ENCODE results near the gene ZNF805.
"Not testable (repeated sequence)": the region's sequence is repeated elsewhere in the genome, so short reads cannot be mapped to it uniquely, and the experiment has no call there.

Gene ZNF805

DNA sequence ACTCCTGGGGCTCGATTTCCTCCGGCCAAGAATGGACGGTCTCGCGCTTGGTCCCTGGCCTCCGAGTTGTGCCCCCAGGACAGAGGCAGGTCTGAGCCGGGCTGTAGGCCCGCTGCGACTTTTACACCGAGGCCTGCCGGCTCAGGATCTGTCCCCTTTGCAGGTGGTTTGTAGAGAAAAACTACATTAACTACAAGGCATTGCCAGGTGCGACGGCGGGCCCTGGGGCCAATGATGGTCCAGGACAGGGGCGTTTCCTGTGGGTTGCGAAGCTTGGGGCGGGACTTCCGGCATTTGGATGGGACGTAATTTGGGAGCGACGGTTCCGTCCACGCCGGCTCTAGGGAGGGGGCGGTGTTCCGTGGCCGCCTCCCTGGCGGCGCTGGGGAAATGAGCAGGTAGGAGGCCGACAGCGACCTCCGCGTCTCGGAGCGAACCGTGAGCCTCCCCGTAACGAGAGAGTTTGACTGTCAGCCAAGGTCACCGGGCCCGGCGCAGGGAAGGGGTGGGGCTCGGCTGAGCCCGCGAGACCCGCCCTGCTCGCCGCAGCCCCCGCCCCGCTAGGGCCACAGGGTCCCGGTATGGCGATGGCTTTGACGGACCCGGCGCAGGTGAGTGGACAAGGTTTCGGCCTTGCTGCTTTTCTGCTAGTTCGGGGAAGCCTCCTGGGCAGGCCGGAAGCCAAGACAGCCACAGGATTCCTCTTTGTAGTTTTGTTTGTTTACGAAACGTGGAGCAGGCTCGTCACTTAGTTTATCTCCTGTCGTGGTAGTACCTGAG is at the start of gene ZNF805:
TSS of gene ZNF805 (plus strand) at position 322 of the 780 bp plus-strand sequence. CDS start at position 582, 260 bp downstream.
- peak; percentile 95 for DNase-seq

DNA sequence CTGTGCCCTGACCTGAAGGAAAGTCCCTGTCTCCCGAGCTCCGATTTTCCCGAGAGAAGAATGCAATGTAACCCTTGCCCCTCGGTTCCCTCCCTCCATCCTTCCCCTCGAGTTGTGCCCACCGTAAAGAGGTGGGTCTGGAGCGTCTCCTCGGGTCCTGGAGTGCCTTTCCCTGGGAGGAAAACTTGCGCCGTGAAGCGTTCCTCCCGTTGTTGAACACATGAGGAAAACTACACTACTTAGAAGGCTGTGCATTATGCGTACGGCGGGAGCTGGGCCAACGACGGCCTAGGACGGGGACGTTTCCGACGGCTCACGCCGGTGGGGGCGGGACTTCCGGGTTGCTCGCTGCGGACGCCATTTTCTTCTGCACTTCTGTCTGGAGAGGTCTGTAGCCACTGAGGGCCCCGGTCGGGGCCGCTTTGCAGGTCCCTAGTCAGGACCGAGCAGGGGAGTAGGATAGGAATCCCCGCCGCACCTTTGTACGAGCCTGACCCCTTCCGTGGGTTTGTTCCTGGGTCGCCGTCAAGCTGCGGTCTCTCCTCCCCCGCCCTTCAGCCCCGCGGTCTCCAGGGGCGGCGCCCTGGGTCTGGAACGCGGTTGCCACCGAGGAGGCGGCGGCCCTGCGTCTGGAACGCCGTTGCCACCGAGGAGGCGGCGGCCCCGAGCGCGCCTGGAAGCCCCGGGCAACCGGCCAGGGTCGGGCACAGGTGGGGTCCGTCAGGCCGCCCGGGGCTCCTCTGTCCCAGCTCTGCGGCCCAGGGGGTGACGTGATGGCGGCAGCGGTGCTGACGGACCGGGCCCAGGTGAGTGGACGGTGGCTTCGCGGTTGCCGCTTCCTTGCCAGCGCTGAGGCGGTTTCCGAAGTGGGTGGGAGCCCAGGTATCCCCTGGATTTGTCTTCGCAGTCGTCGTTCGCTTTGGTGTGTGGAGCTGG is 49.0 kb upstream of the ZNF805 start, which contains the start of gene ZNF264:
TSS of gene ZNF264 (plus strand) at position 360 of the 936 bp plus-strand sequence. CDS start at position 774, 414 bp downstream.
- DNase-seq = peak; percentile 78

DNA sequence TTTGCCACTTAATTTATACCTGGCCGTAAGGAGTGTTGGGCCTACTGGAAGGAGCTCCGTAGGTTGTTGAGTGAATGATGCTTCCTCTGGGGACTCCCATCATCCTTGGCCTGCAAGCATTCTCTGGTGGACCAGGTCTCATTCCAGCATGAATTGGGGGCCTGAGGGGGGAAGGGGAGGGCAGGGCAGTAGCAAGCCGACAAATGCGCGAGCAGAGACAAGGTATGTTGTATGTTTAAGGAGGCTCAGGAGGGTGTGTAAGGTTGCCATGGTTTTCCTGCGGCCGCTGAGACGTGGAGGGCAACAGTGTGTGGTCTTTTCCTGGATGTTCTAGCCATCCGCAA is 48.4 kb upstream of the ZNF805 start:
- DNase-seq = no peak

DNA sequence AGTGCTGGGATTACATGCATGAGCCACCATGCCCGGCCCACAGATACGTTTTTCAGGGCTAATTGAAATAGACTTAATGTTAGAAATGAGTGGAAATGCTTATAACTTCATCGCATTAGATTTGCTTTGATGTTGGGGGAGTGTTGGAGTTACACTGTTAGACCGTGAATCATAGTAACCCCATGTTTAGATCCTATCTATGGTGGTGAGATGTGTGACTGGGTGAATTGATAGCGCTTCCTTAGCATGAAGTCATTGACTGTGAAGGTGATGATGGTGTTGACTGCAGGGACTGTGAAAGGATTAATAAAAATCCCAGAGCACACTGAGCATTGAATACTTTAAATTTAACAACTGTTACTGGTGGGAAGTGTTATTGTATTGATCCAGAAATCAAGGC is 47.4 kb upstream of the ZNF805 start:
- no peak for DNase-seq

DNA sequence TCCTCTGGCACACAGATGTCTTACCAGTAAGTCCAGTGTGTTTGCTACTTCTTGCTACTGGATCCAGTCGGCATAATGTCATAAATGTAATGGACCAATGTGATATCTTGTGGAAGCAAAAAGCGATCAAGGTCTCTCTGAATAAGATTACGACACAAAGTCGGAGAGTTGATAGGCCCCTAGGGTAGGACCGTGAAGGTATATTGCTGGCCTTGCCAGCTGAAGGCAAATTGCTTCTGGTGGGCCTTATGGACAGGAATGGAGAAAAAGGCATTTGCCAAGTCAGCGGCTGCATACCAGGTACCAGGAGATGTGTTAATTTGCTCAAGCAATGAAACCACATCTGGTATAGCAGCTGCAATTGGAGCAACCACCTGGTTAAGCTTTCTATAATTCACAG is 42.6 kb upstream of the ZNF805 start:
- not testable (repeated sequence) for DNase-seq

DNA sequence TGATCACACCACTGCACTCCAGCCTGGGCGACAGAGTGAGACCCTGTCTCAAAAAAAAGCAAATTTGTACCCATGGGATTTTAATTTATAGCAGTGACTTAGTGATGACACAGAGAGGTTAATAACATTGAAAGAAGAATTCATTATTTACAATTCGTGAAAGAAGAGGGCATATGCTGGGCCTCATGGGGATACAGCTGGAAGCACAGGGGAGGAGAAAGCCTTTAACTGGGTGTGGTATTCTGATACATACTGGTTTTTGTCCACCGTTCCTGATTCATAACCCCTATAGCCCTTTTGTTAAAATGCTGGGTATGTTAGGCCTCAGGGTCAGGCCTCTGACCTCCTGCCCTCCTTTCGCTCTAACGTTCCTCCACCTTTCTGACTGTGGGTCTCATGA is 38.3 kb upstream of the ZNF805 start:
- no peak for DNase-seq

DNA sequence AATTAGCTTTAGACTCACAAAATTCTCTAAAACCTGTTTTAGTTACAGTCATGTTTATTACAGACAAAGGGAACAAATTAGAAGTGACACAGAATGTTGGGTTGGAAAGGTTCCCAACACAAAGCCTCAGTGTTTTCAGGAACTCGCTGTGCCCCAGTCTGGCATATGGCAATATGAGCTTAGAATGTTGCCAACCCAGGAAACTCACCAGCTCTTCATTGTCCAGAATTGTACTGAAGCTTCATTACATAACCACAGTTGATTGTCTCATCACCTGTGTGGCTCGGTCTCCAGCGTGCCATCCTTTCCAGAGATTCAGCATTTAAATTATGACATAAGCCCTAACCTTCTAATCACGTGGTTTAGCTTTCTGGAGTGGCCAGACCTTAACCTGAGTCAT is 30.1 kb upstream of the ZNF805 start:
- no peak for DNase-seq

DNA sequence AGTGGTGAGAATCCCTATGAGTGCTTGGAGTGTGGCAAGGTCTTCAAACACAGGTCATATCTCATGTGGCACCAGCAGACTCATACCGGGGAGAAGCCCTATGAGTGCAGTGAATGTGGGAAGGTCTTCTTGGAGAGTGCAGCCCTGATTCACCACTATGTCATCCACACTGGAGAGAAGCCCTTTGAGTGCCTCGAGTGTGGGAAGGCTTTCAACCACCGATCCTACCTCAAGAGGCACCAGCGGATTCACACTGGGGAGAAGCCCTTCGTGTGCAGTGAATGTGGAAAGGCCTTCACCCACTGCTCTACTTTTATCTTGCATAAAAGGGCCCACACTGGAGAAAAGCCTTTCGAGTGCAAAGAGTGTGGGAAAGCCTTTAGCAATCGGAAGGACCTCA is 28.3 kb upstream of the ZNF805 start:
- no peak for DNase-seq

DNA sequence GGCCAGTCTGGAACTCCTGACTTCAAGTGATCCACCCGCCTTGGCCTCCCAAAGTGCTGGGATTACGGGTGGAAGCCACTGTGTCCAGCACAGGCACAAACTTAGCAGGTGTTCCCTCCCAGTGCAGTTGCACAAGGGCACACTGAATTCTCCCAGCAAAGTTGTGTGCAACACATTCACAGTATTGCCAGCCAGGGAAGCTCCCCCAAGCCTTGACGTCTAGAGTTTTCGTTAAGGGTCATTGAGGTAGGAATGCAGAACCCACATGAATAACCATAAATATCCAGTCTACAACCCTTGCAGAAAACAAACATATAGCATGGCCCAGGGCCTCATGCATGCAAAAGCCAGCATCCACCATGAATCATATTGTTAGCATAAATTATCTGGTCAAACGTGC is 12.9 kb upstream of the ZNF805 start:
- no peak for DNase-seq

DNA sequence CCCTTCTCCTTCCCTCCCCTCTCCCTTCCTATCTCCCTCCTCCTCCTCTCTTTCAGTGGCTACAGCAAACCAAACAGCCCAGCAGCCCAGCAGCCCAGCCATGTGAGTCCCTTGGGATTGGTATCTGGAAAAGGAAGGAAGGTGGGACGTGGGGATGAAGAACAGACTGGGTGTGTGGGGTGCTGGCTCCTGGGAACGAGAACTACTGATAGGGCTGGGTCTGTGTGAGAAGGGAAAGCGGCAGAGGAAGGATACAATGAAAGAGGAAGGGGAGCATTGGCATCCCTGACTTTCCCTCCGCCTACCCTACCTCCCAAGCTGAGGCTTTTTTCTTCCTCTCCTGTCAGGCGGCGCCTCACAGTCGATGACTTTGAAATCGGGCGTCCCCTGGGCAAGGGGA is 8.7 kb upstream of the ZNF805 start:
- no peak for DNase-seq

DNA sequence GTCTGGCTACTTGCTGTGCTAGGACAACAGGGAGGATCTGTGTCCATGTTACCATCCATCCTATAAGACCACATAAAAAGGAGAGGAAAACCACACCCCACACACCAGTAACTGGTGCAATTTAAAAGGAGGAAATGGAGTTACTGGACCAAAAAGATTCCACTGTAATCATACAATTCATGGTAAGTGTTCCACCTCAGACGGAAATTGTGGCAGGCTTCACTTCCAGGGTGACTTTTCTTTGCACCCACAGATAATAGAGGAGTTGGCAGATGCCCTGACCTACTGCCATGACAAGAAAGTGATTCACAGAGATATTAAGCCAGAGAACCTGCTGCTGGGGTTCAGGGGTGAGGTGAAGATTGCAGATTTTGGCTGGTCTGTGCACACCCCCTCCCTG is 7.2 kb upstream of the ZNF805 start:
- DNase-seq = peak; percentile 52

DNA sequence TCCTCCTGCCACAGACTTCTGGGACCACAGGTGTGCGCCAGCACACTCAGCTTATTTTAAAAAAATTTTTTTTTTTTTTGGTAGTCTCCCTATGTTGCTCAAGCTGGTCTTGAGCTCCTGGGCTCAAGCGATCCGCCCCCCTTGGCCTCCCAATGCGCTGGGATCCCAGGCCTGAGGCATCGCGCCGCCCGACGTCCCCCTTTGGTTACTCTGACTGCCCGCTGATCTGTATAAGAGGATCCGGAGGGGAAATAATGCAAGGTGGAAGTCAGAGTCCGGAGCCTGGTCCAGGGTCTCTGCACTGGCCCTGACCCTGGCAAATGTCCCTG is 486 bp upstream of the ZNF805 start:
- DNase-seq = no peak

DNA sequence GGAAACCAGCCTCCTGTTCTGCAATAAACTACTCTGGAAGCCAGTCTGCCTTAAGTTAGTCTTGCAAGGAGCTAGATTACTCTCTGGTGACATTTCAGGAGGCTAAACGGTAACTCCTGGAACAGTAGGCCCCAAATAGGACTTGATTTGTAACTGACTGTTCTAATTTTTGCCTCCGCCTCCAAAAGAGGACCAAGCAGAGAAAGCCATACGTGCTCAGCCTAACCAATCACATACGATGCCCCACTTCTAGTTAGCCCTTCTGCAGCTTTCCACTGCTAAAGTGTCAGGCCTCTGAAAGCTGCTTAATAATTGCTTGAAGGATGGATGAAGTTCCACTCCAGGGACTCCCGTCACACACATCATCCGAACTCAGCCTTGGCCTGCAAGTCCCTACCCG is 744 bp downstream of the ZNF805 start:
- no peak for DNase-seq

DNA sequence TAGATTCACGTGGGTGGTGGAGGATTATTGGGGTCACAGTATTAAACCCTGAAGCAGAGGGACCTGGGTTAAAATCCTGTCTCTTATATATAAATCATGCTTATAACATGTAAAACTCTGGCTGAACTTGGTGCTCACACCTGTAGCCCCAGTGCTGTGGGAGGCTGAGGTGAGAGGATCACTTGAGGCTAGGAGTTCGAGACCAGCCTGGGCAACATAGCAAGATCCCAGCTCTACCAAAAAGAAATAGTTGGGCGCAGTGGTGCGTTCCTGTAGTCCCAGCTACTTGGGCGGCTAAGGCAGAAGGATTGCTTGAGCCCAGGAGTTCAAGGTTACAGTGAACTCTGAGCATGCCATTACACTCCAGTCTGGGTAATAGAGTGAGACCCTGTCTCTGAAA is 2.4 kb downstream of the ZNF805 start:
- no peak for DNase-seq

DNA sequence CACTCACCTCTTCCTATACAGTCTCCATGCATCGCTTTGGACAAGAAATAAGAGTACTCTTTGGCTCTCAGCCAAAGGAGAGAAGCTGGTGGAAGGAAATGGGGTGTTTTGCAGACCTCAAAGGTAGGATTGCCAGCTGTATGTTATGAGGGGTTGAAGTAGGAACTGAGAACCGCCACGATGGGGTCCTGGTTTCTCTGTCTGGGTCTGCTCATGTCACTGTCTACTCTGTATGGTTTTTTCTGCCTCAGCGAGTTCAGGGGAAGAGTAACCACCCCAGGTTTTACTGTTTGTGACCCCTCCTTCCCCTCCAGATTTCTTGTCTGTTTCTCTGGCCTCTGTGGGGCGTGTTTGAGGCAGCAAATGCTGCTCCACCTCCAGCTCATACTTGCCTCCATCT is 4.1 kb downstream of the ZNF805 start:
- DNase-seq = no peak

DNA sequence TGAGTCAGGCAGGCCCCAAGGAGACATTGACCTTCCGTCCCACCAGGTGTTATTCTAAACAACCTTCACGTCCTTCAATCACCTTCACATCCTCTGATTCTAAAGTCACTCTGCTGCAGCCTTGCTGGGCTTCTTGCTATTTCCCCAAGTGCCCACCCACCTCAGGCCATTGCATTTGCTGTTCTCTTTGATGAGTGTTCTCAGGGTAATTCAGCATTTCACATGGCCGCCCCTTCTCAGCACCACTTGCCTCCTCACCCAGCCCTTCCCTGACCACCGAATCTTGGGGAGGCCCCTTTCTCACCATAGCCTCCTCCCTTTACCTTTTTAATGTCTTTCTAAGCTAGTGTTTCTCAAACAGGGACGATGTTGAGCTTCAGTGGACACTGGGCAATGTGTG is 4.6 kb downstream of the ZNF805 start:
- no peak for DNase-seq

DNA sequence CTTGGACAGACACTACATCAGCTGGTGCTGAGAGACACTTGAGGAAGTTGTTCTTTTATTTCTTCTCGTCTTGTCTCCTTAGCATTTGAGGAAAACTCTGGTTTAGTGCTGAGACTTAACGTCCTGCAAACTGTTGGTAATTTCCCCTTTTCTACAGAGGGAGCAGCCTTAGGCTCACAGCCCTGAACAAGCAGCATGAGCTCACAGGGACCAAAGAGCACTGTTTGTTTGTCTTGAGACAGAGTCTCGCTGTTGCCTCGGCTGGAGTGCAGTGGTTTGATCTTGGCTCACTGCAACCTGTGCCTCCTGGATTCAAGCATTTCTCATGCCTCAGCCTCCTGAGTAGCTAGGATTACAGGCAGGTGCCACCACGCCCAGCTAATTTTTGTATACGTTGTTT is 5.5 kb downstream of the ZNF805 start:
- no peak for DNase-seq

DNA sequence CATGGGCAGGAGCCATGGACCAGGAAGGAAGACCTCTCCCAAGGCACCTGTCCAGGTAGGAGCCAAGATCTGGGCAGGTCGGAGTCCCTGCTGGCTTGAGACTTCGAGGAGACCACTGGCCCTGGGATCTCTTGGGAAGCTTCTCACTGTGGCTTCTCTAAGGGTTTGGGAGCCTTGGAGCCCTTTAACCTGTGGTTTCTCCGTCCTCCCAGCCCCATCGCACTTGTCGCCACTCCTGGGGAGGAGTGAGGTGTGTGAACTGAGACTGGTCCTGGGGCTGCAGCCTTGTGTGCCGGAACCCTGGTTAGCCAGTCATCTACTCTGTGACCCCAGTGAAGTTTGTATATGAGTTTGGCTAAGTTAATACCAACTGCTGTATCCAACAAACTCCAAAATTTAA is 8.2 kb downstream of the ZNF805 start:
- DNase-seq = no peak

DNA sequence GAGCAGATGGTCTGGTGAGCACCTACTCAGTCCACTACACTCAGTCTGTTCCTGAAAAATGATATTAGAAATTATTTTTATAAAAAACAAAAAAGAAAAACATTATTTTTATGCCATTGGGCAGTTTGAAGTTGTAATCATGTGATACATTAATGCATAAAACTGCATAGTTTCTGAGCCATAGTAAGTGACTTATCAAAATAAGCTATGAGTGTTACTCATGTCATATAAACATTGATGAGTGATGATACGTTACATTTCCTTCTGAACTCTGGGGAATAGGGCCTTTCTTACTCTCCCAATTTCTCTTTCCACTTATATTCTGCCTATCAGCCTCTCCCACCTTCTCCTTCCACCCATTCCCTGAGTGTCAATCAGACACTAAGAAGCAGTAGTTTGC is 8.9 kb downstream of the ZNF805 start:
- no peak for DNase-seq

DNA sequence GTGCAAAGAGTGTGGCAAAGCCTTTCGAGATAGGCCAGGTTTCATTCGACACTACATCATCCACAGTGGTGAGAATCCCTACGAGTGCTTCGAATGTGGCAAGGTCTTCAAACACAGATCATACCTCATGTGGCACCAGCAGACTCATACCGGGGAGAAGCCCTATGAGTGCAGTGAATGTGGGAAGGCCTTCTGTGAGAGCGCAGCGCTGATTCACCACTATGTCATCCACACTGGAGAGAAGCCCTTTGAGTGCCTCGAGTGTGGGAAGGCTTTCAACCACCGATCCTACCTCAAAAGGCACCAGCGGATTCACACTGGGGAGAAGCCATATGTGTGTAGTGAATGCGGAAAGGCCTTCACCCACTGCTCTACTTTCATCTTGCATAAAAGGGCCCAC is 13.3 kb downstream of the ZNF805 start:
- DNase-seq = not testable (repeated sequence)

DNA sequence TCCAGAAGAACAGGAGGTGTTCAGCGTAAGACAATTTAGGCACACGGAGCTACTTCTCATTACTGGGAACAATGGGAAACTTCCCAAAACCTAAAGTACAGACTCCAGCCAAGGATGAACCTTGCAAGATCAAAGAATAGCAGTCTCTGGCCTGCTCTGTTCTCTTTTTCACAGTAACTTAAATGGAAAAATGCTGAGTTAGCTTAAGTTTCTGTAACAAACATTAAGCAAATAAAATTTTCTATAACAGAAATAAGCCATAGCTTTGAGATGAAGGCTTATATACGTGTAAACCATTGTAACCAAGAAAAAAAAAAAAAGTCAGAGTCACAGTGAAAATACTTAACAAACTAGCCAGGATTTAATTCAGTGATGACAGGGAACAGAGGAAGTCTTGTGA is 21.6 kb downstream of the ZNF805 start:
- no peak for DNase-seq

DNA sequence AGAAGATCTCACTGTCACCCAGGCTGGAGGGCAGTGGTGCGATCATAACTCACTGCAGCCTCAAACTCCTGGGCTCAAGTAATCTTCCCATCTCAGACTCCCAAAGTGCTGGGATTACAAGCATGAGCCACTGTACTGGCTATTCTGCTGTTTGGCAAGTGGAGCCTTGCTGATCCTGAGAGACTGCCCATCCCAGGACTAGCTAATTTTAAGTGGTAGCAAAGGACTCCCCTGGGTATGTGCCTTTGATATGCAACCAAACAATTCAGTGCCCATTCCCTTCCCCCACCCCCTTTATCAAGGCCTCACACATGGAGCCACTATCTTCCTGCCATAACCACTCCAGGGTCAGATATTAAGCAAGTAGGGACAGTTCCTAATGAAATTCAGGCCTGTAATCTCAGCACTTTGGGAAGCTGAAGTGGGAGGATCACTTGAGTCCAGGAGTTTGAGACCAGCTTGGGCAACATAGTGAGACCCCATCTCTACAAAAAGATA is 22.9 kb downstream of the ZNF805 start:
- DNase-seq = no peak

DNA sequence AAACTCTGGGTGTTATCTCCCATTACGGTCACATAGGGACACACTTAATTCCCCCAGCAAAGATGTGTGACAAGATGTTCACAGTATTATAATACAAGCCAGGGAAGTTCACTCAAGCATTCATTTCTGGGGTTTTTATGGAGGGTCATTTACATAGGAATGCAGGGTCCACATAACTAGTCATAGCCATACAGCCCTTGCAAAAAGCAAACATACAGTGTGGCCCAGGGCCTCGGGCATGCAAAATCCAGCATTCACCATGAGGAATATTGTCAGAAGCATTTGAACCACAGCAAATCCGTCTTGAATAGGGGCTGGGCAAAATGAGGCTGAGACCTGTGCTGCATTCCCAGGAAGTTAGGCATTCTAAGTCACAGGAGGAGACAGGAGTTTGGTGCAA is 26.9 kb downstream of the ZNF805 start:
- no peak for DNase-seq
